ENCODE results near the gene CLEC9A. TPM values are rescaled to one million over a fixed set of nuclear protein-coding genes. Genes with fewer than 3 reads are reported as not detected.

Gene CLEC9A
- total RNA-seq, 4 donors from 2014 or later: 0.48 TPM; not detected in 3

DNA sequence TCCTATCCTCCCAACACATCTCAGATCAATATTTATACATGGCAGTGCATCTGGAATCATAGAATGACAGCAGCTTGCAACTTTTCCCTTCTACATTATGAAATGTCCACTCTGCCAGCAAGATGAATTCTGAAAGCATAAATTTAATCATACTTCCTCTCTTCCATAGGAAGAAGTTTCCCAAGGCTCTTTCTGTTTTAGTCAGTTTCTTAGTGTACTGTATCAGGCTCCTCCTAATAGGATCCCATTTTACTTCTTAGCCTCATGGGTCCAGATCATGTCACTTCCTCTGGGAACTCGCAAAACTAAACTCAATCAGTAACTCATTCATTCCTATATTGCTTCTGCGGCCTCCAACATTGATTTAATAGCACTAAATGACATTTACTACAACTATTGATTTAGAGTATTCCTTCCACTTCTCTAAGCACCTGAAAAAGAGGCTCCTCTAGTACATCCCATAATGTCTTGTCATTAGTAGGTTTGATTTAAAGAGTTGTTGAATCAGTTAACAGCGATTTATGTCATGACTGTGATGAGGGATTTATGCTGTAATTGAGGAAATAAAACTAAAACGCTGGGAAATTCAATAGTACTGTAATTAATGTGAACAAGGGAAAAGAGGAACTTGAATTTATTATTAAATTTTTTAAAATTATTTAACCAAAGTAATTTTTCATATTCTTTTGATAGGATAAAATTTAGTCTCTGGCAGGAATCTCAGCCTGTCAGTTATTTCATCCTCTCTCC is 64.3 kb downstream of the CLEC9A start:
- H3K4me3 ChIP-seq: no peak overlapping the region
- WGBS, 2 donors (ENCODE audit: low coverage in 1 of 2): 48 to 63% methylated on average over 4 of the region's 4 CpGs
- no peak for DNase-seq
- in situ Hi-C loops (cut with MboI; ENCODE audit: low pct_ligation_motif_present in 1 of 4, low pct_unique_long_range_greater_than_20kb in 1 of 4, low sequenced_read_pairs in 3 of 4) (no loop called here), intact Hi-C loops (cut with DNase I; ENCODE audit: low total_unique reads) (no loop called here)
- H3K27ac ChIP-seq: peak overlapping the region in 3 of 4 donors; percentile 18 to 26 (median 22)
- TF ChIP-seq, protein P1, sequence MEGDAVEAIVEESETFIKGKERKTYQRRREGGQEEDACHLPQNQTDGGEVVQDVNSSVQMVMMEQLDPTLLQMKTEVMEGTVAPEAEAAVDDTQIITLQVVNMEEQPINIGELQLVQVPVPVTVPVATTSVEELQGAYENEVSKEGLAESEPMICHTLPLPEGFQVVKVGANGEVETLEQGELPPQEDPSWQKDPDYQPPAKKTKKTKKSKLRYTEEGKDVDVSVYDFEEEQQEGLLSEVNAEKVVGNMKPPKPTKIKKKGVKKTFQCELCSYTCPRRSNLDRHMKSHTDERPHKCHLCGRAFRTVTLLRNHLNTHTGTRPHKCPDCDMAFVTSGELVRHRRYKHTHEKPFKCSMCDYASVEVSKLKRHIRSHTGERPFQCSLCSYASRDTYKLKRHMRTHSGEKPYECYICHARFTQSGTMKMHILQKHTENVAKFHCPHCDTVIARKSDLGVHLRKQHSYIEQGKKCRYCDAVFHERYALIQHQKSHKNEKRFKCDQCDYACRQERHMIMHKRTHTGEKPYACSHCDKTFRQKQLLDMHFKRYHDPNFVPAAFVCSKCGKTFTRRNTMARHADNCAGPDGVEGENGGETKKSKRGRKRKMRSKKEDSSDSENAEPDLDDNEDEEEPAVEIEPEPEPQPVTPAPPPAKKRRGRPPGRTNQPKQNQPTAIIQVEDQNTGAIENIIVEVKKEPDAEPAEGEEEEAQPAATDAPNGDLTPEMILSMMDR (IDR thresholded peaks at IDR 0.05): no peak
- TF ChIP-seq POLR2AphosphoS5 (IDR thresholded peaks at IDR 0.05): no peak
- no peak for TF ChIP-seq EP300 (IDR thresholded peaks at IDR 0.05; ENCODE audit: low read depth)
- no peak for TF ChIP-seq POLR2A (IDR thresholded peaks at IDR 0.05)
- H3K36me3 ChIP-seq: no peaks in the 10 kb centered on the region
- no peaks in the 10 kb centered on the region for H3K9me3 ChIP-seq
- peaks cover 0 to 4% (median 0%) of the 10 kb centered on the region in 4 donors for H3K4me1 ChIP-seq
- no peaks in the 10 kb centered on the region for H3K27me3 ChIP-seq

DNA sequence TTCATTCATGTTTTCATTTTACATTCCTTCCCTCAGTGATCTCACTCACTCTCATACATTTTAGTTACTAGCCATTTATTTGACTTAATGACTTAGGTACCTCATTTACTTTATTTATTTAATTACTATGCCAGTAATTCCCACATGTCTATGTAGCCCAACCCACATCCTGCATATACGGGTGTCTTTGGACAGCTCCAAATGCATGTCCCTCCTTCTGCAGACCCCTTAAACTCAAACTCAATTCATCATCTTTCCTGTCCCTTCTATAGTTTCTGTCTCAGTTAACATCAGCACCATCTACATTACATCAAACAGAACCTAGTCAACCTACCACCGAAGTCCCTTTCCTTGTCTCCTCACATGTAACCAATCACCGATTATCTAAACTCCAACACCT is 65.5 kb downstream of the CLEC9A start:
- DNase-seq: no peak
- Histone ChIP-seq H3K36me3 (no peaks in the 10 kb centered on the region), H3K27me3 (no peaks in the 10 kb centered on the region), H3K9me3 (no peaks in the 10 kb centered on the region), H3K4me3 (no peak overlapping the region), H3K27ac (peak overlapping the region in 1 of 4 donors; percentile 18), H3K4me1 (peaks cover 0 to 8% (median 0%) of the 10 kb centered on the region in 4 donors)
- TF ChIP-seq, protein P1 (IDR thresholded peaks at IDR 0.05): no peak
- TF ChIP-seq POLR2A (IDR thresholded peaks at IDR 0.05) (no peak), POLR2AphosphoS5 (IDR thresholded peaks at IDR 0.05) (no peak), EP300 (IDR thresholded peaks at IDR 0.05; ENCODE audit: low read depth) (no peak)
- intact Hi-C loops (cut with DNase I; ENCODE audit: low total_unique reads) (no loop called here), in situ Hi-C loops (cut with MboI; ENCODE audit: low pct_ligation_motif_present in 1 of 4, low pct_unique_long_range_greater_than_20kb in 1 of 4, low sequenced_read_pairs in 3 of 4) (no loop called here)
- WGBS, 2 donors (ENCODE audit: low coverage in 1 of 2): 87 to 89% methylated on average over 3 of the region's 3 CpGs

DNA sequence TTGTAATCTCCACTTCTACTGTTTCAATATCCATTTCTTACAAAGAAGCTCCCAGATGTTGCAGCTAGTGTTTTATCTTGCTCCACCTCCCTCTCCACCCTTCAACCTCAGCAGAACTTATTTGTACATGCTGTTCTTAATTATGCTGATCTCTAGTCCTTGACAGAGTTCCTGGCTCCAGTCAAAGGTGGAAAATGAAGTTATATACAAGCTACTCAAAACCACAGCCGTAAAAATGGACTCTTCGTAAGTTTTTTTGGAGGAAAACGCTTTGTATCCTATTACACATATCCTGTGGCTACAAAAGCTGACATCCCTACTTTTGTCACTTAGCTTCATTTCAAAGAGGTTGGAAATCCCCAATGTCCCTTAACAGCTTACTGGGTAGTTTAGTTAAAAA is 67.0 kb downstream of the CLEC9A start:
- H3K36me3 ChIP-seq: no peaks in the 10 kb centered on the region
- no peaks in the 10 kb centered on the region for H3K9me3 ChIP-seq
- TF ChIP-seq, protein P1 (IDR thresholded peaks at IDR 0.05): no peak
- TF ChIP-seq EP300 (IDR thresholded peaks at IDR 0.05; ENCODE audit: low read depth): no peak
- no peak for TF ChIP-seq POLR2A (IDR thresholded peaks at IDR 0.05)
- no peak for TF ChIP-seq POLR2AphosphoS5 (IDR thresholded peaks at IDR 0.05)
- in situ Hi-C loops (cut with MboI; ENCODE audit: low pct_ligation_motif_present in 1 of 4, low pct_unique_long_range_greater_than_20kb in 1 of 4, low sequenced_read_pairs in 3 of 4) (no loop called here), intact Hi-C loops (cut with DNase I; ENCODE audit: low total_unique reads) (no loop called here)
- H3K27me3 ChIP-seq: no peaks in the 10 kb centered on the region
- H3K27ac ChIP-seq: peak overlapping the region in 1 of 4 donors; percentile 33
- no peak overlapping the region for H3K4me3 ChIP-seq
- DNase-seq: no peak
- H3K4me1 ChIP-seq: peaks cover 0 to 12% (median 3%) of the 10 kb centered on the region in 4 donors
- WGBS, 2 donors (ENCODE audit: low coverage in 1 of 2): 41 to 51% methylated on average over 3 of the region's 3 CpGs

DNA sequence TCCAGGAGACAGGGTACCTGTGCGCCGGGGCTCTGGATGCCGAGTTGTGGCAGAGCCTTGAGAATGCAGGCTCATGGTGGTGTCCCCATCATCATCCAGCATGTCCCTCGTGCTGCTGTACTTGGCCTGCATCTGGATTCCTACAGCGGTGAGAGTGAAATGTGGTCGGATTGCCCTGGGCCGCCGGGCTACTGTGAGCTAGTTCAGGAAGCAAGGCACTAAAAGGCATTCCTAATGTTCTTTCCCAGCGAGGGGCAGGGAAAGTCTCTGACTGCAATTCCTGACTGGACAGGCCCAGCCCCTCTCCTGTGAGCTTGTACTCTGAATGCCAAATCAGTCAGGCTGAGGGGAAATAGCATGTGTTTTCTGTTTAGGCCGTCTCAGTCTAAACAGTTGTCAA is 68.3 kb downstream of the CLEC9A start, which contains the start of gene CLEC1A:
Gene CLEC1A, minus strand, starts transcription at position 195 of the 400 bp plus-strand sequence. Its CDS starts 63 bp downstream, at position 132.
- Histone ChIP-seq H3K4me3 (no peak within 1 kb of the TSS), H3K9me3 (no peaks in the 10 kb centered on the region), H3K36me3 (no peaks in the 10 kb centered on the region), H3K27ac (peak within 1 kb of the TSS; percentile 12 to 42 (median 24)), H3K27me3 (no peaks in the 10 kb centered on the region), H3K4me1 (peaks cover 0 to 12% (median 3%) of the 10 kb centered on the region in 4 donors)
- intact Hi-C loops (cut with DNase I; ENCODE audit: low total_unique reads) (no loop called here), in situ Hi-C loops (cut with MboI; ENCODE audit: low pct_ligation_motif_present in 1 of 4, low pct_unique_long_range_greater_than_20kb in 1 of 4, low sequenced_read_pairs in 3 of 4) (no loop called here)
- TF ChIP-seq EP300 (IDR thresholded peaks at IDR 0.05; ENCODE audit: low read depth): no peak
- TF ChIP-seq, protein P1 (IDR thresholded peaks at IDR 0.05): no peak
- peak; percentile 26 for TF ChIP-seq POLR2A (IDR thresholded peaks at IDR 0.05)
- TF ChIP-seq POLR2AphosphoS5 (IDR thresholded peaks at IDR 0.05): peak in 2 of 3 donors; percentile 26 to 37
- 0 to 68% methylated on average over 1 to 10 of the region's 10 CpGs for WGBS, 2 donors (ENCODE audit: low coverage in 1 of 2)
- no peak for DNase-seq

Measured in transverse colon (tissue), 4 donors.